Right lobe of liver (tissue), 6 donors: ENCODE results near the gene JAKMIP1. TPM values are rescaled to one million over a fixed set of nuclear protein-coding genes. Genes with fewer than 3 reads are reported as not detected.

Experiments
- ATAC-seq, 4 donors: fragments of 200-7000 bp; cut with Tn5 transposase; one replicate each; pipeline ENCODE4 v1.9.1; 2020; ENCODE audit warnings: mild to moderate bottlenecking in 4 of 4, moderate library complexity in 4 of 4
- DNase-seq, 3 donors: peaks; one replicate each; pipeline ENCODE4 v3.0.0-alpha.2; 2020
- H3K27ac ChIP-seq, 3 donors: fragments of 200-600 bp; one replicate each; pipeline ENCODE4 v1.8.0; 2022
- H3K27me3 ChIP-seq, 2 donors: fragments of 200-600 bp; one replicate each; pipeline ENCODE4 v1.8.0; 2022
- H3K36me3 ChIP-seq, 4 donors: fragments of 200-600 bp; sonication (generic) in 1 of 4; one replicate each; pipeline versions ENCODE4 v1.5.1 to v1.8.0; 2017 to 2022; ENCODE audit warnings: control low read depth in 1 of 4
- H3K4me1 ChIP-seq, 4 donors: fragments of 200-600 bp; sonication (generic) in 1 of 4; one replicate each; pipeline versions ENCODE4 v1.5.1 to v1.8.0; 2017 to 2022; ENCODE audit warnings: control low read depth in 1 of 4
- H3K4me3 ChIP-seq, 3 donors: fragments of 200-600 bp; one replicate each; pipeline ENCODE4 v1.8.0; 2022
- H3K9me3 ChIP-seq, 4 donors: fragments of 200-600 bp; sonication (generic) in 1 of 4; one replicate each; pipeline versions ENCODE4 v1.5.1 to v1.8.0; 2017 to 2022; ENCODE audit warnings: control low read depth in 1 of 4
- CTCF ChIP-seq, 4 donors: fragments of 200-600 bp in 3 of 4; fragments of 450-650 bp in 1 of 4; IDR thresholded peaks; one replicate each; pipeline versions ENCODE4 v1.5.1 to v1.8.0; 2016 to 2022; ENCODE audit warnings: antibody characterized with exemption in 4 of 4, mild to moderate bottlenecking in 2 of 4
- POLR2A ChIP-seq: fragments of 450-650 bp; IDR thresholded peaks from one replicate; pipeline ENCODE4 v1.6.1; 2017; ENCODE audit warnings: antibody characterized with exemption, mild to moderate bottlenecking
- WGBS: methylation state at CpG from one replicate; pipeline ENCODE4 v1.1.6; 2018; ENCODE audit warnings: low coverage, low lambda C conversion rate; ENCODE audit not compliant: insufficient coverage; ENCODE audit errors: missing lambda C conversion rate; 5-methylcytosine and 5-hydroxymethylcytosine counted together
- intact Hi-C, 2 donors: fragments of 100-400 bp; cut with DNase I; formaldehyde crosslinking; loops; one replicate each; pipeline versions ENCODE4 v1.11.2 to v1.14.1; 2022
- total RNA-seq, 6 experiments: library from RNA; depleted of rRNA in 2 of 6; stranded (reverse); fragments of >200 nt in 2 of 6; fragmentation: NEBNext Ultra II Directional in 3 of 6; extraction: Animal tissue kit (Norgen Biotek cat#: 25700) in 3 of 6; gene quantifications; one replicate each; pipeline versions ENCODE4 v1.1.0 to v1.2.4, GENCODE V29; 2016 to 2023
- donor health status: DM: no; HTN: yes; CAD: no.
- donor health status: DM: no; HTN: no; CAD: no.
- donor health status: DM: no; HTN: no; CAD: no.
- donor health status: DM: no; HTN: yes; CAD: no.
- donor health status: DM: no; HTN: yes; CAD: no.

Gene JAKMIP1
- total RNA-seq, 6 experiments from 2014 or later, result 0.12 TPM; not detected in 5

- Histone ChIP-seq H3K4me3 (no peak overlapping the region), H3K36me3 (no peaks in the 10 kb centered on the region), H3K9me3 (no peaks in the 10 kb centered on the region), H3K27me3 (no peaks in the 10 kb centered on the region), H3K4me1 (no peaks in the 10 kb centered on the region), H3K27ac (no peak overlapping the region)
- no peak for ATAC-seq
- no peak for DNase-seq
- TF ChIP-seq POLR2A (no peak), CTCF (IDR thresholded peaks at IDR 0.05) (no peak)
- intact Hi-C loops, result no loop called here
- 77% methylated on average over 5 of the region's 11 CpGs for WGBS
Observed at GRCh38 chr4:6017800-6018199, 182.5 kb downstream of the JAKMIP1 start.

- no peak for DNase-seq
- WGBS, result 52% methylated on average over 8 of the region's 10 CpGs
Observed at GRCh38 chr4:6017030-6017429, 183.3 kb downstream of the JAKMIP1 start.

GRCh38 chr4:6013564-6013963, 186.8 kb downstream of the JAKMIP1 start:
- intact Hi-C loops, result no loop called here
- Histone ChIP-seq H3K4me1 (no peaks in the 10 kb centered on the region), H3K4me3 (no peak overlapping the region), H3K36me3 (no peaks in the 10 kb centered on the region), H3K27me3 (no peaks in the 10 kb centered on the region), H3K9me3 (no peaks in the 10 kb centered on the region), H3K27ac (no peak overlapping the region)
- TF ChIP-seq CTCF (IDR thresholded peaks at IDR 0.05) (no peak), POLR2A (no peak)
- WGBS, result 80% methylated on average over 6 of the region's 12 CpGs
- peak in 1 of 3 donors; percentile 35 for DNase-seq
- no peak for ATAC-seq

More at GRCh38 chr4:6017030-6017429, 183.3 kb downstream of the JAKMIP1 start:
- Histone ChIP-seq H3K27ac (no peak overlapping the region), H3K27me3 (no peaks in the 10 kb centered on the region), H3K9me3 (no peaks in the 10 kb centered on the region), H3K36me3 (no peaks in the 10 kb centered on the region), H3K4me1 (no peaks in the 10 kb centered on the region), H3K4me3 (no peak overlapping the region)
- intact Hi-C loops, result no loop called here
- peak in 1 of 4 donors; percentile 72 for ATAC-seq
- TF ChIP-seq CTCF (IDR thresholded peaks at IDR 0.05) (no peak), POLR2A (no peak)

GRCh38 chr4:6012200-6012599, 188.1 kb downstream of the JAKMIP1 start:
- H3K9me3 ChIP-seq, result no peaks in the 10 kb centered on the region
- DNase-seq, result no peak
- TF ChIP-seq CTCF (IDR thresholded peaks at IDR 0.05) (no peak), POLR2A (no peak)
- ATAC-seq, result no peak
- H3K27me3 ChIP-seq, result no peaks in the 10 kb centered on the region
- intact Hi-C loops, result no loop called here
- H3K36me3 ChIP-seq, result no peaks in the 10 kb centered on the region
- no peak overlapping the region for H3K27ac ChIP-seq
- no peak overlapping the region for H3K4me3 ChIP-seq
- H3K4me1 ChIP-seq, result no peaks in the 10 kb centered on the region
- 56% methylated on average over 5 of the region's 5 CpGs for WGBS

- DNase-seq (peak in 1 of 3 donors; percentile 37), ATAC-seq (peak in 3 of 4 donors; percentile 22 to 52 (median 27))
- no peaks in the 10 kb centered on the region for H3K9me3 ChIP-seq
- no peaks in the 10 kb centered on the region for H3K36me3 ChIP-seq
- intact Hi-C loops, result no loop called here
- H3K4me1 ChIP-seq, result no peaks in the 10 kb centered on the region
- 7% methylated on average over 6 of the region's 8 CpGs for WGBS
- H3K27me3 ChIP-seq, result no peaks in the 10 kb centered on the region
- H3K4me3 ChIP-seq, result no peak overlapping the region
- TF ChIP-seq POLR2A, result no peak
- no peak overlapping the region for H3K27ac ChIP-seq
Observed at GRCh38 chr4:6011686-6012085, 188.7 kb downstream of the JAKMIP1 start.
